Measurements from ENCODE around the gene MGMT. TPM values are rescaled to one million over a fixed set of nuclear protein-coding genes. Genes with fewer than 3 reads are reported as not detected.

MGMT gene
- total RNA-seq, 5 donors from 2014 or later (not counting 1 experiment from before 2014, with no cell fraction given), result 16.6 to 24.6 (median 21.1) TPM

- POLR2A ChIA-PET, result no interaction called here
- Histone ChIP-seq H3K36me3 (ENCODE audit: control insufficient read depth in 2 of 2, extremely low read depth in 1 of 2, insufficient read depth in 1 of 2, low read length in 1 of 2) (no peaks in the 10 kb centered on the region), H3K4me1 (ENCODE audit: control insufficient read depth in 1 of 2, extremely low read depth in 1 of 2, insufficient read depth in 2 of 2, low read length in 2 of 2) (no peaks in the 10 kb centered on the region), H3K27me3 (replicated peaks in 1 of 2; ENCODE audit: control insufficient read depth in 2 of 2, extremely low read depth in 1 of 2, insufficient read depth in 2 of 2, low read length in 1 of 2) (no peaks in the 10 kb centered on the region), H3K9me3 (no peaks in the 10 kb centered on the region), H3K27ac (ENCODE audit: low read length) (no peak overlapping the region), H3K4me3 (ENCODE audit: control insufficient read depth in 1 of 2, extremely low read depth in 1 of 2, low read length in 1 of 2) (no peak overlapping the region)
- Mint-ChIP-seq H3K27me3 (no peaks in the 10 kb centered on the region), H3K36me3 (peaks cover 48% of the 10 kb centered on the region), H3K4me3 (no peak overlapping the region), H3K4me1 (peaks cover 0 to 23% (median 2%) of the 10 kb centered on the region in 3 donors), H3K27ac (no peak overlapping the region), H3K9me3 (peaks cover 0 to 3% (median 0%) of the 10 kb centered on the region in 3 donors)
- ATAC-seq (replicated peaks in 1 of 4), result no peak
- no peak for DNase-seq
- 99% methylated on average over 9 of the region's 9 CpGs for WGBS (ENCODE audit: insufficient coverage)
- CTCF ChIA-PET, result no interaction called here
Observed at GRCh38 chr10:129609551-129609950, 142.5 kb downstream of the MGMT start.

- Mint-ChIP-seq H3K36me3 (peaks cover 54% of the 10 kb centered on the region), H3K9me3 (peaks cover 3 to 10% (median 7%) of the 10 kb centered on the region in 3 donors), H3K27me3 (no peaks in the 10 kb centered on the region), H3K27ac (no peak overlapping the region), H3K4me1 (peaks cover 0 to 30% (median 4%) of the 10 kb centered on the region in 3 donors), H3K4me3 (no peak overlapping the region)
- ChIA-PET POLR2A (no interaction called here), CTCF (no interaction called here)
- DNase-seq (no peak), ATAC-seq (replicated peaks in 1 of 4) (no peak)
- Histone ChIP-seq H3K27ac (ENCODE audit: low read length) (no peak overlapping the region), H3K27me3 (replicated peaks in 1 of 2; ENCODE audit: control insufficient read depth in 2 of 2, extremely low read depth in 1 of 2, insufficient read depth in 2 of 2, low read length in 1 of 2) (no peaks in the 10 kb centered on the region), H3K4me3 (ENCODE audit: control insufficient read depth in 1 of 2, extremely low read depth in 1 of 2, low read length in 1 of 2) (no peak overlapping the region), H3K9me3 (no peaks in the 10 kb centered on the region), H3K36me3 (ENCODE audit: control insufficient read depth in 2 of 2, extremely low read depth in 1 of 2, insufficient read depth in 1 of 2, low read length in 1 of 2) (no peaks in the 10 kb centered on the region), H3K4me1 (ENCODE audit: control insufficient read depth in 1 of 2, extremely low read depth in 1 of 2, insufficient read depth in 2 of 2, low read length in 2 of 2) (no peaks in the 10 kb centered on the region)
- 100% methylated on average over 4 of the region's 13 CpGs for WGBS (ENCODE audit: insufficient coverage)
Observed at GRCh38 chr10:129612481-129613109, 145.6 kb downstream of the MGMT start.

GRCh38 chr10:129613377-129613980, 146.4 kb downstream of the MGMT start:
- H3K9me3 Mint-ChIP-seq, result peaks cover 3 to 10% (median 7%) of the 10 kb centered on the region in 3 donors
- H3K4me3 ChIP-seq (ENCODE audit: control insufficient read depth in 1 of 2, extremely low read depth in 1 of 2, low read length in 1 of 2), result no peak overlapping the region
- H3K27me3 ChIP-seq (replicated peaks in 1 of 2; ENCODE audit: control insufficient read depth in 2 of 2, extremely low read depth in 1 of 2, insufficient read depth in 2 of 2, low read length in 1 of 2), result no peaks in the 10 kb centered on the region
- H3K36me3 ChIP-seq (ENCODE audit: control insufficient read depth in 2 of 2, extremely low read depth in 1 of 2, insufficient read depth in 1 of 2, low read length in 1 of 2), result no peaks in the 10 kb centered on the region
- H3K27me3 Mint-ChIP-seq, result no peaks in the 10 kb centered on the region
- ATAC-seq (replicated peaks in 1 of 4), result no peak
- H3K27ac ChIP-seq (ENCODE audit: low read length), result no peak overlapping the region
- ChIA-PET CTCF (no interaction called here), POLR2A (no interaction called here)
- H3K4me1 ChIP-seq (ENCODE audit: control insufficient read depth in 1 of 2, extremely low read depth in 1 of 2, insufficient read depth in 2 of 2, low read length in 2 of 2), result no peaks in the 10 kb centered on the region
- DNase-seq, result no peak
- H3K36me3 Mint-ChIP-seq, result peaks cover 50% of the 10 kb centered on the region
- 95% methylated on average over 3 of the region's 12 CpGs for WGBS (ENCODE audit: insufficient coverage)
- H3K9me3 ChIP-seq, result no peaks in the 10 kb centered on the region
- H3K4me3 Mint-ChIP-seq, result no peak overlapping the region
- H3K27ac Mint-ChIP-seq, result no peak overlapping the region
- peaks cover 0 to 30% (median 4%) of the 10 kb centered on the region in 3 donors for H3K4me1 Mint-ChIP-seq

- Mint-ChIP-seq H3K4me3 (no peak overlapping the region), H3K4me1 (peaks cover 0 to 23% (median 6%) of the 10 kb centered on the region in 3 donors), H3K27ac (no peak overlapping the region), H3K27me3 (no peaks in the 10 kb centered on the region), H3K9me3 (peaks cover 3 to 14% (median 7%) of the 10 kb centered on the region in 3 donors), H3K36me3 (peaks cover 53% of the 10 kb centered on the region)
- Histone ChIP-seq H3K27ac (ENCODE audit: low read length) (no peak overlapping the region), H3K4me1 (ENCODE audit: control insufficient read depth in 1 of 2, extremely low read depth in 1 of 2, insufficient read depth in 2 of 2, low read length in 2 of 2) (no peaks in the 10 kb centered on the region), H3K27me3 (replicated peaks in 1 of 2; ENCODE audit: control insufficient read depth in 2 of 2, extremely low read depth in 1 of 2, insufficient read depth in 2 of 2, low read length in 1 of 2) (no peaks in the 10 kb centered on the region), H3K36me3 (ENCODE audit: control insufficient read depth in 2 of 2, extremely low read depth in 1 of 2, insufficient read depth in 1 of 2, low read length in 1 of 2) (no peaks in the 10 kb centered on the region), H3K4me3 (ENCODE audit: control insufficient read depth in 1 of 2, extremely low read depth in 1 of 2, low read length in 1 of 2) (no peak overlapping the region), H3K9me3 (no peaks in the 10 kb centered on the region)
- WGBS (ENCODE audit: insufficient coverage), result 92% methylated on average over 19 of the region's 19 CpGs
- ChIA-PET CTCF (no interaction called here), POLR2A (no interaction called here)
- ATAC-seq (replicated peaks in 1 of 4), result no peak
- DNase-seq, result no peak
Observed at GRCh38 chr10:129614341-129614740, 147.3 kb downstream of the MGMT start.

- ChIA-PET POLR2A (no interaction called here), CTCF (no interaction called here)
- Histone ChIP-seq H3K9me3 (no peaks in the 10 kb centered on the region), H3K27me3 (replicated peaks in 1 of 2; ENCODE audit: control insufficient read depth in 2 of 2, extremely low read depth in 1 of 2, insufficient read depth in 2 of 2, low read length in 1 of 2) (no peaks in the 10 kb centered on the region), H3K27ac (ENCODE audit: low read length) (no peak overlapping the region), H3K4me3 (ENCODE audit: control insufficient read depth in 1 of 2, extremely low read depth in 1 of 2, low read length in 1 of 2) (no peak overlapping the region), H3K4me1 (ENCODE audit: control insufficient read depth in 1 of 2, extremely low read depth in 1 of 2, insufficient read depth in 2 of 2, low read length in 2 of 2) (no peaks in the 10 kb centered on the region), H3K36me3 (ENCODE audit: control insufficient read depth in 2 of 2, extremely low read depth in 1 of 2, insufficient read depth in 1 of 2, low read length in 1 of 2) (no peaks in the 10 kb centered on the region)
- Mint-ChIP-seq H3K9me3 (peaks cover 3 to 14% (median 9%) of the 10 kb centered on the region in 3 donors), H3K4me3 (no peak overlapping the region), H3K27ac (no peak overlapping the region), H3K27me3 (no peaks in the 10 kb centered on the region), H3K36me3 (peaks cover 47% of the 10 kb centered on the region), H3K4me1 (peaks cover 0 to 22% (median 7%) of the 10 kb centered on the region in 3 donors)
- no peak for DNase-seq
- WGBS (ENCODE audit: insufficient coverage), result 97% methylated on average over 6 of the region's 9 CpGs
- ATAC-seq (replicated peaks in 1 of 4), result no peak
Observed at GRCh38 chr10:129615381-129615780, 148.3 kb downstream of the MGMT start.

GRCh38 chr10:129615921-129616525, 149.0 kb downstream of the MGMT start:
- no peak overlapping the region for H3K4me3 ChIP-seq (ENCODE audit: control insufficient read depth in 1 of 2, extremely low read depth in 1 of 2, low read length in 1 of 2)
- Mint-ChIP-seq H3K9me3 (peaks cover 3 to 14% (median 10%) of the 10 kb centered on the region in 3 donors), H3K36me3 (peaks cover 47% of the 10 kb centered on the region), H3K27me3 (no peaks in the 10 kb centered on the region), H3K4me3 (no peak overlapping the region), H3K27ac (no peak overlapping the region), H3K4me1 (peaks cover 0 to 17% (median 9%) of the 10 kb centered on the region in 3 donors)
- no peaks in the 10 kb centered on the region for H3K27me3 ChIP-seq (replicated peaks in 1 of 2; ENCODE audit: control insufficient read depth in 2 of 2, extremely low read depth in 1 of 2, insufficient read depth in 2 of 2, low read length in 1 of 2)
- H3K36me3 ChIP-seq (ENCODE audit: control insufficient read depth in 2 of 2, extremely low read depth in 1 of 2, insufficient read depth in 1 of 2, low read length in 1 of 2), result no peaks in the 10 kb centered on the region
- no peak for ATAC-seq (replicated peaks in 1 of 4)
- ChIA-PET CTCF (no interaction called here), POLR2A (no interaction called here)
- H3K4me1 ChIP-seq (ENCODE audit: control insufficient read depth in 1 of 2, extremely low read depth in 1 of 2, insufficient read depth in 2 of 2, low read length in 2 of 2), result no peaks in the 10 kb centered on the region
- no peaks in the 10 kb centered on the region for H3K9me3 ChIP-seq
- no peak for DNase-seq
- H3K27ac ChIP-seq (ENCODE audit: low read length), result no peak overlapping the region
- 94% methylated on average over 10 of the region's 14 CpGs for WGBS (ENCODE audit: insufficient coverage)

Data from T-cell (primary cell).